Gastrocnemius medialis (tissue), 4 donors: ENCODE data around the gene SORD.
"Not testable (repeated sequence)": the region's sequence is repeated elsewhere in the genome, so short reads cannot be mapped to it uniquely, and the experiment has no call there.

Source experiments
- CTCF ChIP-seq, 5 experiments: fragments of 450-650 bp in 3 of 5; fragments of 200-600 bp in 2 of 5; sonication (generic) in 2 of 5; IDR thresholded peaks in 4 of 5; conservative IDR thresholded peaks in 1 of 5; 1 replicate in 4 of 5; 2 replicates in 1 of 5; pipeline ENCODE4 v1.5.1; 2016 to 2019; ENCODE audit warnings: antibody characterized with exemption in 5 of 5, mild to moderate bottlenecking in 3 of 5, moderate library complexity in 3 of 5
- POLR2A ChIP-seq, 2 donors: fragments of 450-650 bp; IDR thresholded peaks; one replicate each; pipeline ENCODE4 v1.6.1; 2017; ENCODE audit warnings: antibody characterized with exemption in 2 of 2, mild to moderate bottlenecking in 2 of 2, moderate library complexity in 2 of 2

GRCh38 chr15:45020222-45020900, 2.6 kb upstream of the SORD start:
- TF ChIP-seq POLR2A (IDR thresholded peaks at IDR 0.05); CTCF (IDR thresholded peaks at IDR 0.05 in 4 of 5, conservative IDR thresholded peaks at IDR 0.05 in 1 of 5): not testable (repeated sequence)
